PC-3 (cell line): Measurements from ENCODE around the gene RYR2. TPM values are rescaled to one million over a fixed set of nuclear protein-coding genes. Genes with fewer than 3 reads are reported as not detected.

Experiments used
- ATAC-seq: fragments of 200-7000 bp; cut with Tn5 transposase; 2 replicates; pipeline ENCODE4 v1.9.1; 2020; ENCODE audit warnings: mild to moderate bottlenecking, moderate library complexity
- BruUV-seq: library from RNA; stranded (reverse); fragments of 400-500 nt; replicated peaks from 2 replicates; lab custom pipeline; 2021; lab: Mats Ljungman, UMichigan
- CTCF ChIA-PET: fragments of 300-600 bp; sonication (Branson Sonifier 250); formaldehyde crosslinking; loops from one replicate; lab custom pipeline; 2022; ENCODE audit warnings: antibody characterized with exemption; lab: Charles Lee
- POLR2A ChIA-PET: fragments of 300-600 bp; sonication (Branson Sonifier 250); formaldehyde crosslinking; loops from one replicate; lab custom pipeline; 2022; ENCODE audit warnings: antibody characterized with exemption; ENCODE audit not compliant: unreplicated experiment; lab: Charles Lee
- DNase-seq: peaks from one replicate; pipeline ENCODE4 v3.0.0-alpha.2; 2015
- H2AFZ ChIP-seq: fragments of 300-600 bp; sonication (generic); 2 replicates; pipeline ENCODE4 v1.6.0; 2016; ENCODE audit warnings: antibody characterized with exemption, low read length
- H3F3A ChIP-seq: fragments of 300-600 bp; sonication (generic); one replicate; pipeline ENCODE4 v1.6.0; 2017; ENCODE audit warnings: antibody characterized with exemption, low read length, control low read depth, mild to moderate bottlenecking; ENCODE audit not compliant: unreplicated experiment
- H3K27ac ChIP-seq: fragments of 300-600 bp; sonication (generic); 2 replicates; pipeline ENCODE4 v1.5.1; 2016; ENCODE audit warnings: mild to moderate bottlenecking, low read length
- H3K27me3 ChIP-seq: fragments of 300-600 bp; sonication (generic); 2 replicates; pipeline ENCODE4 v1.6.1; 2016; ENCODE audit warnings: low read length, mixed read lengths
- H3K36me3 ChIP-seq: fragments of 300-600 bp; sonication (generic); 2 replicates; pipeline ENCODE4 v1.6.1; 2016; ENCODE audit warnings: low read depth, mixed run types, low read length, mixed read lengths
- H3K4me1 ChIP-seq: fragments of 300-600 bp; sonication (generic); 2 replicates; pipeline ENCODE4 v1.5.1; 2016; ENCODE audit warnings: low read length; ENCODE audit not compliant: insufficient read depth
- H3K4me2 ChIP-seq: fragments of 300-600 bp; sonication (generic); 2 replicates; pipeline ENCODE4 v1.6.0; 2016; ENCODE audit warnings: low read length
- H3K4me3 ChIP-seq: fragments of 300-600 bp; sonication (generic); 2 replicates; pipeline ENCODE4 v1.5.1; 2016; ENCODE audit warnings: mild to moderate bottlenecking, low read length, mixed read lengths
- H3K79me2 ChIP-seq: fragments of 300-600 bp; sonication (generic); 2 replicates; pipeline ENCODE4 v1.6.1; 2017; ENCODE audit warnings: low read length, mixed read lengths
- H3K9ac ChIP-seq: fragments of 300-600 bp; sonication (generic); 2 replicates; pipeline ENCODE4 v1.6.0; 2016; ENCODE audit warnings: mild to moderate bottlenecking, low read length
- H3K9me2 ChIP-seq: fragments of 300-600 bp; sonication (generic); replicated peaks from 2 replicates; pipeline ENCODE4 v1.6.1; 2016; ENCODE audit warnings: mixed run types, low read length, mixed read lengths
- H3K9me3 ChIP-seq: fragments of 300-600 bp; sonication (generic); 2 replicates; pipeline ENCODE4 v1.6.1; 2016; ENCODE audit warnings: low read length, mixed read lengths
- H4K20me1 ChIP-seq: fragments of 300-600 bp; sonication (generic); 2 replicates; pipeline ENCODE4 v1.6.1; 2016; ENCODE audit warnings: low read length, mixed read lengths
- EZH2 ChIP-seq: fragments of 300-600 bp; sonication (generic); IDR thresholded peaks from one replicate; pipeline ENCODE4 v1.6.1; 2017; ENCODE audit warnings: antibody characterized with exemption, mild to moderate bottlenecking, low read length; ENCODE audit not compliant: unreplicated experiment
- EZH2phosphoT487 ChIP-seq: fragments of 300-600 bp; sonication (generic); IDR thresholded peaks from 2 replicates; pipeline ENCODE4 v1.6.1; 2018; ENCODE audit warnings: mild to moderate bottlenecking, antibody characterized with exemption, low read length, borderline replicate concordance
- intact Hi-C: fragments of 100-400 bp; cut with micrococcal nuclease; formaldehyde crosslinking; loops from 2 replicates; pipeline ENCODE4 v1.9.0; 2023
- total RNA-seq: library from RNA; depleted of rRNA; stranded (reverse); fragments of >200 nt; gene quantifications from 2 replicates; pipeline ENCODE4 v1.2.3, GENCODE V29; 2014
- TF ChIP-seq, protein P1 (sequence below): fragments of 300-600 bp; sonication (generic); conservative IDR thresholded peaks from 2 replicates; pipeline ENCODE4 v1.5.1; 2017; ENCODE audit warnings: antibody characterized with exemption, low read depth, mild to moderate bottlenecking, low read length

RYR2 gene
- total RNA-seq, 1 experiment from 2014 or later = not detected

DNA sequence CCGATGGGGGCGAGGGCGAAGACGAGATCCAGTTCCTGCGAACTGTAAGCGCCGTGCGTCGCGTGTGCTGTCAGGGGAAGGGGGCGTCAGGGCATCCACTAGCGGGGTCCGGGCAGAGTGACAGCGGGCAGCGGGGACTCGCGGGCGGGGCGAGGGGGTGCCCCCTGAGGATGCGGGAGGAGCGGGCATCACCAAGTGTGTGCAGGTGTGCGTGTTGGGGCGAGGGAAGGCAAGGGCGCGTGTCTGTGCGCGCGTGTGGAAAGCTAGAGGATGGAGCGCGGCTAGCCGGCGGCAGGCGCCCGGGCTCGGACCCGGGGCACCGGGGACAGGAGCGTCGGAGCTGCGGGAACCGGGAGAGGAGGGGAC, 525 bp downstream of the RYR2 start:
- no peak overlapping the region for H2AFZ ChIP-seq
- intact Hi-C loops = no loop called here
- H3K9ac ChIP-seq = no peak overlapping the region
- no peaks in the 10 kb centered on the region for H3K4me1 ChIP-seq
- ChIA-PET CTCF (no interaction called here), POLR2A (no interaction called here)
- no peak for DNase-seq
- TF ChIP-seq, protein P1, sequence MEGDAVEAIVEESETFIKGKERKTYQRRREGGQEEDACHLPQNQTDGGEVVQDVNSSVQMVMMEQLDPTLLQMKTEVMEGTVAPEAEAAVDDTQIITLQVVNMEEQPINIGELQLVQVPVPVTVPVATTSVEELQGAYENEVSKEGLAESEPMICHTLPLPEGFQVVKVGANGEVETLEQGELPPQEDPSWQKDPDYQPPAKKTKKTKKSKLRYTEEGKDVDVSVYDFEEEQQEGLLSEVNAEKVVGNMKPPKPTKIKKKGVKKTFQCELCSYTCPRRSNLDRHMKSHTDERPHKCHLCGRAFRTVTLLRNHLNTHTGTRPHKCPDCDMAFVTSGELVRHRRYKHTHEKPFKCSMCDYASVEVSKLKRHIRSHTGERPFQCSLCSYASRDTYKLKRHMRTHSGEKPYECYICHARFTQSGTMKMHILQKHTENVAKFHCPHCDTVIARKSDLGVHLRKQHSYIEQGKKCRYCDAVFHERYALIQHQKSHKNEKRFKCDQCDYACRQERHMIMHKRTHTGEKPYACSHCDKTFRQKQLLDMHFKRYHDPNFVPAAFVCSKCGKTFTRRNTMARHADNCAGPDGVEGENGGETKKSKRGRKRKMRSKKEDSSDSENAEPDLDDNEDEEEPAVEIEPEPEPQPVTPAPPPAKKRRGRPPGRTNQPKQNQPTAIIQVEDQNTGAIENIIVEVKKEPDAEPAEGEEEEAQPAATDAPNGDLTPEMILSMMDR = no peak
- TF ChIP-seq EZH2 = no peak
- no peak for TF ChIP-seq EZH2phosphoT487
- no peak overlapping the region for H3K27ac ChIP-seq
- H3F3A ChIP-seq = no peaks in the 10 kb centered on the region
- H3K9me2 ChIP-seq = no peaks in the 10 kb centered on the region
- no TSS peak for BruUV-seq
- H3K36me3 ChIP-seq = no peaks in the 10 kb centered on the region
- H3K4me3 ChIP-seq = no peak overlapping the region
- no peak for ATAC-seq
- H3K27me3 ChIP-seq = peaks cover 19% of the 10 kb centered on the region
- H3K79me2 ChIP-seq = no peaks in the 10 kb centered on the region
- no peaks in the 10 kb centered on the region for H4K20me1 ChIP-seq
- no peaks in the 10 kb centered on the region for H3K9me3 ChIP-seq
- no peak overlapping the region for H3K4me2 ChIP-seq

DNA sequence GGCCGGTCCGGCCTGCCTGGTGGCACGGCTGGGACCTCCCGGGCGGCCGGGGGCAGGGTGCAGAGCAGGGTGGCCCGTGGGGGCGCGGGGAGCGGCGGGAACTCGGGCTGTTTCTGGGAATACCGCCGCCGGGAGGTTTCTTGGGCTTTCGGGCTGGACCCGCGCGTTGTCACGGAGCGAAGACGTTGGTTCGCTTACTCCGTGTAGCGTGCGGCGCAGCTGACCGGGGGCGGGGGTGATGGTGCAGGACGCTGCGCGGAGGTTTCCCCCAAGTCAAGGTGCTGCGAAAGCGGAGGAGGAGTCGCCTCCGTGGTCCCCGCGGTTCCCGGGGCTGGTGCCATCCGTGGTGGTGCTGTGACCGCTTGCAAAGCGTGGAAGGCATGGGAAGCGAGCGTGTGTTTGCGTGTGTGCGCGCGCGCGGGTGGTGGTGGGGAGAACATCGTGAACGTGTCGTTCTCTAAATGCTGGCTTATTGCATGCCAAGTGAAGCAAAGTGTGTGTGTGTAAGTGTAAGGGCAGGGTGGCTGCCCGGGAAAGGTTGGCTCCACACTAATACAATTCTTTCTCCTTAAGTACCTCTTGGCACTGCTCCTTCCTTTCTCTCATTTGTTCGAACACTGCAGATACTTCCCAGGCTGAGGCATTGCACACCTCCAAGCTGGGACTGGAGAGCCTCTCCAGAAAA, 1.1 kb downstream of the RYR2 start:
- no peak overlapping the region for H3K9ac ChIP-seq
- H3K9me2 ChIP-seq = no peaks in the 10 kb centered on the region
- no peak overlapping the region for H2AFZ ChIP-seq
- intact Hi-C loops = no loop called here
- no peak overlapping the region for H3K4me3 ChIP-seq
- CTCF ChIA-PET = no interaction called here
- no peaks in the 10 kb centered on the region for H4K20me1 ChIP-seq
- H3K4me1 ChIP-seq = no peaks in the 10 kb centered on the region
- H3K36me3 ChIP-seq = no peaks in the 10 kb centered on the region
- H3K27ac ChIP-seq = no peak overlapping the region
- no peak for DNase-seq
- no peak for ATAC-seq
- no peaks in the 10 kb centered on the region for H3K79me2 ChIP-seq
- TF ChIP-seq EZH2 = no peak
- TF ChIP-seq EZH2phosphoT487 = no peak
- TF ChIP-seq, protein P1 = no peak
- H3K4me2 ChIP-seq = no peak overlapping the region
- H3K27me3 ChIP-seq = peaks cover 24% of the 10 kb centered on the region
- POLR2A ChIA-PET = no interaction called here
- BruUV-seq = no TSS peak
- no peaks in the 10 kb centered on the region for H3K9me3 ChIP-seq
- no peaks in the 10 kb centered on the region for H3F3A ChIP-seq

DNA sequence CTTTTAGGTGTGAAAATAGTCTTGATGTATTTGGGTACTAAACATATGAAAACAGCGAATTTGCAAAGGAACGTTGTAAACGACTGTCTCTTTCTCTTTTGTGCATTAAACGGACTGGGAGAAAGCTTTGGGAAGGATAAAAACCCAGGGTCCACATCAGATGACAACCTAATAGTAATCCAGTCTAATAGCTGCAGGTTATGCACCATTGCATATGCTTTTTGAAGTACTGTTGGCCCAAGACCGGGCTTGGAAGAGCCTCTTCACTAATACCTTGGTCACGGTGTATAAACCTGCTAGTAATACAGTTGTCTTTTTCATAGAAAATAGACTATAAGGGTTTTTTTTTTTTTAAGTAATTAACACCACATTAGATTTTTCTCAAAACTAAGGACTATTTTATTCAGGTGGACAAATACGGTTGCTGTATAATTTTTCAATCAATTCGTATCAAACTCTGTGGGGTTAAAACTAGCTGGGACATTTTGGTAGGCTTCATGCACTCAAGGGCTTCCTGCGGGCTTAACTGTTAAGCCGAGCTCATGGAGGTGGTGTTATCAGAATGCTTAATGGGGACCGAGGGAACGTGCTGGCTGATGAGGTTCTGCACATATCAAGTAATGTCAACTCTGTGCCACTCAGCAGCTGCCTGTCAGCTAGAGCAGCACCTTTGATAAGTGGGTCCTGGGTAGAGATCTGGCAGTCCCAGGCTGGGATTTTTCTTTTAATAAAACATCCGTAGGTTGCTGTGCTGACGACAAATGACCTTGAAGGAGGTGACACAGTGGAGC, 2.1 kb downstream of the RYR2 start:
- no peaks in the 10 kb centered on the region for H3K79me2 ChIP-seq
- H4K20me1 ChIP-seq = no peaks in the 10 kb centered on the region
- ChIA-PET CTCF (no interaction called here), POLR2A (no interaction called here)
- no peaks in the 10 kb centered on the region for H3K4me1 ChIP-seq
- no peak overlapping the region for H3K9ac ChIP-seq
- no peak overlapping the region for H3K4me3 ChIP-seq
- BruUV-seq = no TSS peak
- no peak overlapping the region for H3K4me2 ChIP-seq
- no peaks in the 10 kb centered on the region for H3K9me3 ChIP-seq
- TF ChIP-seq EZH2phosphoT487 = no peak
- TF ChIP-seq, protein P1 = no peak
- TF ChIP-seq EZH2 = no peak
- no peak overlapping the region for H3K27ac ChIP-seq
- H2AFZ ChIP-seq = no peak overlapping the region
- no peaks in the 10 kb centered on the region for H3F3A ChIP-seq
- no peak for DNase-seq
- peaks cover 34% of the 10 kb centered on the region for H3K27me3 ChIP-seq
- intact Hi-C loops = no loop called here
- H3K9me2 ChIP-seq = no peaks in the 10 kb centered on the region
- no peaks in the 10 kb centered on the region for H3K36me3 ChIP-seq
- ATAC-seq = no peak
